Type B pancreatic cell (in vitro differentiated cells): Measurements from ENCODE around the gene CSNK1D. TPM values are rescaled to one million over a fixed set of nuclear protein-coding genes. Genes with fewer than 3 reads are reported as not detected.
A peak's percentile ranks its signal among the peaks of the same experiment; 100 is the strongest.
"Not testable (repeated sequence)": the region's sequence is repeated elsewhere in the genome, so short reads cannot be mapped to it uniquely, and the experiment has no call there.

Source experiments
- DNase-seq: peaks from one replicate; pipeline ENCODE4 v3.0.0; 2021; ENCODE audit warnings: mixed read lengths; ENCODE audit not compliant: unreplicated experiment; ENCODE audit errors: extremely low spot score
- H3K27ac Mint-ChIP-seq: 2 replicates; pipeline ENCODE4 v1.8.0; 2021; ENCODE audit warnings: mild to moderate bottlenecking, mixed read lengths
- H3K27me3 Mint-ChIP-seq: 2 replicates; pipeline ENCODE4 v1.8.0; 2021; ENCODE audit warnings: mixed read lengths
- H3K36me3 Mint-ChIP-seq: 2 replicates; pipeline ENCODE4 v1.8.0; 2021; ENCODE audit warnings: mixed read lengths
- H3K4me1 Mint-ChIP-seq: one replicate; pipeline ENCODE4 v1.8.0; 2021; ENCODE audit warnings: mixed read lengths; ENCODE audit not compliant: unreplicated experiment
- H3K4me3 Mint-ChIP-seq: 2 replicates; pipeline ENCODE4 v1.8.0; 2021; ENCODE audit warnings: mild to moderate bottlenecking, mixed read lengths
- H3K9me3 Mint-ChIP-seq: 2 replicates; pipeline ENCODE4 v1.8.0; 2021; ENCODE audit warnings: mixed read lengths
- CTCF ChIP-seq: fragments of 200-600 bp; sonication (generic); conservative IDR thresholded peaks from 2 replicates; pipeline ENCODE4 v1.5.0; 2021; ENCODE audit warnings: antibody characterized with exemption, mild to moderate bottlenecking
- microRNA-seq: library from miRNA; unstranded; fragments of <30 nt; microRNA quantifications from one replicate; pipeline ENCODE4, GENCODE V29; 2020
- total RNA-seq: library from RNA; stranded (reverse); gene quantifications from 2 replicates; pipeline ENCODE4 v1.2.1, GENCODE V29; 2021; ENCODE audit warnings: low replicate concordance

CSNK1D gene
- total RNA-seq, 1 donor from 2014 or later = 176 TPM

GRCh38 chr17:82194765-82195164 lies 78.7 kb downstream of the CSNK1D start:
- H3K27ac Mint-ChIP-seq = no peak overlapping the region
- peaks cover 17% of the 10 kb centered on the region for H3K36me3 Mint-ChIP-seq
- no peak for DNase-seq
- H3K9me3 Mint-ChIP-seq = no peaks in the 10 kb centered on the region
- H3K4me3 Mint-ChIP-seq = no peak overlapping the region
- H3K4me1 Mint-ChIP-seq = no peaks in the 10 kb centered on the region
- no peaks in the 10 kb centered on the region for H3K27me3 Mint-ChIP-seq
- TF ChIP-seq CTCF = no peak

GRCh38 chr17:82193520-82194220 lies 79.8 kb downstream of the CSNK1D start:
- no peak overlapping the region for H3K4me3 Mint-ChIP-seq
- H3K36me3 Mint-ChIP-seq = peaks cover 17% of the 10 kb centered on the region
- no peaks in the 10 kb centered on the region for H3K9me3 Mint-ChIP-seq
- H3K27me3 Mint-ChIP-seq = no peaks in the 10 kb centered on the region
- peak overlapping the region; percentile 18 for H3K27ac Mint-ChIP-seq
- H3K4me1 Mint-ChIP-seq = no peaks in the 10 kb centered on the region
- no peak for TF ChIP-seq CTCF
- DNase-seq = no peak

- DNase-seq, H3K4me3 Mint-ChIP-seq, H3K4me1 Mint-ChIP-seq, H3K27me3 Mint-ChIP-seq, H3K9me3 Mint-ChIP-seq: not testable (repeated sequence)
- H3K36me3 Mint-ChIP-seq = peaks cover 13% of the 10 kb centered on the region
- H3K27ac Mint-ChIP-seq = peak overlapping the region; percentile 18
Measured at GRCh38 chr17:82193050-82193449, 80.5 kb downstream of the CSNK1D start.

Small RNAs within 50 kb of the gene (microRNA-seq; reads per million reads assigned to microRNA genes)
- gene MIR6787 = not detected

Other genes starting within 250 kb of the CSNK1D start
- 41.7 and 51.7 TPM in 2 replicates for gene RAC3, start 242.0 kb downstream of the CSNK1D start, total RNA-seq
- gene DCXR, start 236.0 kb downstream of the CSNK1D start, total RNA-seq = 158 and 175 TPM in 2 replicates
- 35.9 and 43.4 TPM in 2 replicates for gene RFNG, start 221.9 kb downstream of the CSNK1D start, total RNA-seq
- gene GPS1, start 221.8 kb downstream of the CSNK1D start, total RNA-seq = 111 and 112 TPM in 2 replicates
- gene DUS1L, start 207.9 kb downstream of the CSNK1D start, total RNA-seq = 97.0 and 97.1 TPM in 2 replicates
- 228 and 326 TPM in 2 replicates for gene FASN, start 175.5 kb downstream of the CSNK1D start, total RNA-seq
- gene CCDC57, start 60.9 kb downstream of the CSNK1D start, total RNA-seq = 33.5 and 58.7 TPM in 2 replicates
- 27.8 and 29.8 TPM in 2 replicates for gene SLC16A3, start 44.7 kb downstream of the CSNK1D start, total RNA-seq
- gene CD7, start 43.9 kb upstream of the CSNK1D start, total RNA-seq = 1.4 and 1.6 TPM in 2 replicates
- 13.2 and 17.7 TPM in 2 replicates for gene SECTM1, start 60.1 kb upstream of the CSNK1D start, total RNA-seq
- 0.14 TPM in 1 of 2 replicates, not detected in the other for gene TEX19, start 85.5 kb upstream of the CSNK1D start, total RNA-seq
- 0.21 and 0.97 TPM in 2 replicates for gene UTS2R, start 98.1 kb upstream of the CSNK1D start, total RNA-seq
- 47.5 and 49.7 TPM in 2 replicates for gene HEXD, start 144.6 kb upstream of the CSNK1D start, total RNA-seq
- gene OGFOD3, start 144.9 kb upstream of the CSNK1D start, total RNA-seq = 24.5 and 31.6 TPM in 2 replicates
- 51.1 and 78.1 TPM in 2 replicates for gene CYBC1, start 177.1 kb upstream of the CSNK1D start, total RNA-seq
- gene NARF, start 185.0 kb upstream of the CSNK1D start, total RNA-seq = 75.4 and 111 TPM in 2 replicates
- 59.5 and 75.5 TPM in 2 replicates for gene FOXK2, start 246.0 kb upstream of the CSNK1D start, total RNA-seq